C4-2B (cell line): Measurements from ENCODE around the gene TEX28.

ENCODE experiments used
- ZFX ChIP-seq: fragments of 450-650 bp; IDR thresholded peaks from 2 replicates; pipeline ENCODE4 v1.6.1; 2017
- TF ChIP-seq, protein P1 (sequence below): fragments of 450-650 bp; conservative IDR thresholded peaks from 2 replicates; pipeline ENCODE4 v1.5.1; 2017; ENCODE audit warnings: mild to moderate bottlenecking

GRCh38 chrX:154329294-154329693, 34.4 kb upstream of the TEX28 start:
- TF ChIP-seq, protein P1, sequence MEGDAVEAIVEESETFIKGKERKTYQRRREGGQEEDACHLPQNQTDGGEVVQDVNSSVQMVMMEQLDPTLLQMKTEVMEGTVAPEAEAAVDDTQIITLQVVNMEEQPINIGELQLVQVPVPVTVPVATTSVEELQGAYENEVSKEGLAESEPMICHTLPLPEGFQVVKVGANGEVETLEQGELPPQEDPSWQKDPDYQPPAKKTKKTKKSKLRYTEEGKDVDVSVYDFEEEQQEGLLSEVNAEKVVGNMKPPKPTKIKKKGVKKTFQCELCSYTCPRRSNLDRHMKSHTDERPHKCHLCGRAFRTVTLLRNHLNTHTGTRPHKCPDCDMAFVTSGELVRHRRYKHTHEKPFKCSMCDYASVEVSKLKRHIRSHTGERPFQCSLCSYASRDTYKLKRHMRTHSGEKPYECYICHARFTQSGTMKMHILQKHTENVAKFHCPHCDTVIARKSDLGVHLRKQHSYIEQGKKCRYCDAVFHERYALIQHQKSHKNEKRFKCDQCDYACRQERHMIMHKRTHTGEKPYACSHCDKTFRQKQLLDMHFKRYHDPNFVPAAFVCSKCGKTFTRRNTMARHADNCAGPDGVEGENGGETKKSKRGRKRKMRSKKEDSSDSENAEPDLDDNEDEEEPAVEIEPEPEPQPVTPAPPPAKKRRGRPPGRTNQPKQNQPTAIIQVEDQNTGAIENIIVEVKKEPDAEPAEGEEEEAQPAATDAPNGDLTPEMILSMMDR: no peak
- TF ChIP-seq ZFX: no peak
